Small intestine (tissue), 7 donors: ENCODE data around the gene PCDH18. TPM values are rescaled to one million over a fixed set of nuclear protein-coding genes. Genes with fewer than 3 reads are reported as not detected.
"Not testable (repeated sequence)": the region's sequence is repeated elsewhere in the genome, so short reads cannot be mapped to it uniquely, and the experiment has no call there.

Experiments used
- DNase-seq, 2 donors: peaks; one replicate each; pipeline versions ENCODE4 v3.0.0 to v3.0.0-alpha.2; 2013
- FAIRE-seq: peaks from 2 replicates; lab custom pipeline; 2012; peaks lifted over from hg19 to GRCh38; lab: Jason Lieb, UNC
- H3K27ac ChIP-seq, 3 donors: one replicate each; pipeline ENCODE4 v1.5.1; 2013; ENCODE audit warnings: low read length in 2 of 3, mild to moderate bottlenecking in 2 of 3, control low read depth in 1 of 3, inconsistent platforms in 1 of 3, low read depth in 1 of 3, moderate library complexity in 1 of 3
- H3K27me3 ChIP-seq, 3 donors: one replicate each; pipeline ENCODE4 v1.6.1; 2013; ENCODE audit warnings: low read length in 3 of 3, inconsistent platforms in 1 of 3; ENCODE audit not compliant: control insufficient read depth in 3 of 3, insufficient read depth in 3 of 3
- H3K36me3 ChIP-seq, 3 donors: one replicate each; pipeline ENCODE4 v1.6.1; 2013; ENCODE audit warnings: low read length in 3 of 3, inconsistent platforms in 1 of 3, low read depth in 1 of 3, mild to moderate bottlenecking in 1 of 3, moderate library complexity in 1 of 3; ENCODE audit not compliant: control insufficient read depth in 3 of 3, insufficient read depth in 2 of 3
- H3K4me1 ChIP-seq, 3 donors: one replicate each; pipeline ENCODE4 v1.6.1; 2013; ENCODE audit warnings: low read length in 2 of 3, inconsistent platforms in 1 of 3, low read depth in 1 of 3, mild to moderate bottlenecking in 1 of 3, moderate library complexity in 1 of 3; ENCODE audit not compliant: control insufficient read depth in 3 of 3, insufficient read depth in 2 of 3
- H3K4me3 ChIP-seq, 3 donors: one replicate each; pipeline ENCODE4 v1.5.1; 2013; ENCODE audit warnings: low read length in 3 of 3, control low read depth in 1 of 3, inconsistent platforms in 1 of 3, low read depth in 1 of 3, mild to moderate bottlenecking in 1 of 3, moderate library complexity in 1 of 3
- H3K9me3 ChIP-seq, 2 donors: one replicate each; pipeline ENCODE4 v1.6.1; 2013; ENCODE audit warnings: low read depth in 1 of 2, low read length in 1 of 2; ENCODE audit not compliant: control insufficient read depth in 2 of 2, insufficient read depth in 1 of 2
- WGBS, 3 donors: extraction: QIAGEN DNeasy Blood & Tissue Kit; methylation state at CpG; one replicate each; pipeline ENCODE4 v1.1.7; 2013; 5-methylcytosine and 5-hydroxymethylcytosine counted together
- polyA plus RNA-seq, 4 donors: library from polyadenylated mRNA; stranded (reverse) in 3 of 4; unstranded in 1 of 4; fragments of 200-250 nt in 3 of 4; fragments of 120-200 nt in 1 of 4; gene quantifications; one replicate each; pipeline versions ENCODE4 v1.2.1 to v1.2.3, GENCODE V29; 2013
- donor health status: healthy with polysubstance abuse.
- donor health status: control.
- donor health status: control.
- donor health status: Bipolar disorder and iron deficiency.
- donor health status: healthy.

Gene PCDH18
- polyA plus RNA-seq, 4 donors = 1.4 to 28.2 (median 3.2) TPM; not detected in 1

DNA sequence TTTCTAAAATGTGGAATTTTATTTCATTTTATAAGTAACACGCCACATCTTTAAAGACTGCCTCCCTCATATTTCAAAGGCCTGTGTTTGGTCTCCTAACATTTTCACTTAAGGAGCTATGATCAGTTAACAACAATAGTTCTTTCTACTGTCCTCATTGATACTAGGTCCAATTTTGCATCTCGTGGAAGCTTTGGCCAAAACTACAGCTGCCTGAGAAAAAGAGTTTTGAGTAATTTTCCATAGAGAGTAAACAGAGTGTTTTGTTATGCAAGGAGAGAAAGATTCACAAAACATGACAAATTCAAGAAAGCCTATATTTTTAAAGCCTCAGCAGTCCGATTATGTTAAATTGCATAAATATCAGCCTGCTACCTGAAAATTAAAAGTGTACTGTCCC is 11.4 kb upstream of the PCDH18 start:
- 50 to 66% (median 51%) methylated on average over 3 of the region's 3 CpGs for WGBS, 3 donors
- Histone ChIP-seq H3K4me1 (no peaks in the 10 kb centered on the region), H3K27ac (no peak overlapping the region), H3K27me3 (no peaks in the 10 kb centered on the region), H3K36me3 (no peaks in the 10 kb centered on the region), H3K4me3 (no peak overlapping the region), H3K9me3 (no peaks in the 10 kb centered on the region)
- FAIRE-seq = no peak
- DNase-seq = no peak

DNA sequence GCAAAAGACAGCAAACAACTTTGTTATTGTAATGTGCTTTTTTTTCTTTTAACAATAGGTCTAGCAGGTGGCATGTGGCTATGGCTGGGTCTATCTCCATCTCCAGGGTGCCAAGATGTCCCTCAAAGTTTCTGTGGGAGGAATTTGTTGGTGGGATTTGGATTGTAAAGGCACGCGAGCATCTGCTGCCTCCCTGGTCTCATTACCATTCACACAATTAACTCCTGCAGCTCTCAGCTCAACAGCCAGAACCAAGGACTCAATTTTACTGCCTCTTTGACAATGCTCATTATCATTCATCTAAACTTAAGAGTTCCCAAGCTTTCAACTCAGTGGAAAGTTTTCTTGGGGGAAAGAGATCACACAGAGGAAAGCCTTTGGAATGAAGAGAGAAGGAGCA is 10.9 kb upstream of the PCDH18 start:
- no peaks in the 10 kb centered on the region for H3K9me3 ChIP-seq
- FAIRE-seq (no peak), DNase-seq (no peak)
- H3K36me3 ChIP-seq = no peaks in the 10 kb centered on the region
- H3K4me1 ChIP-seq = no peaks in the 10 kb centered on the region
- no peak overlapping the region for H3K4me3 ChIP-seq
- H3K27me3 ChIP-seq = no peaks in the 10 kb centered on the region
- 57 to 83% (median 78%) methylated on average over 2 of the region's 2 CpGs for WGBS, 3 donors
- no peak overlapping the region for H3K27ac ChIP-seq

DNA sequence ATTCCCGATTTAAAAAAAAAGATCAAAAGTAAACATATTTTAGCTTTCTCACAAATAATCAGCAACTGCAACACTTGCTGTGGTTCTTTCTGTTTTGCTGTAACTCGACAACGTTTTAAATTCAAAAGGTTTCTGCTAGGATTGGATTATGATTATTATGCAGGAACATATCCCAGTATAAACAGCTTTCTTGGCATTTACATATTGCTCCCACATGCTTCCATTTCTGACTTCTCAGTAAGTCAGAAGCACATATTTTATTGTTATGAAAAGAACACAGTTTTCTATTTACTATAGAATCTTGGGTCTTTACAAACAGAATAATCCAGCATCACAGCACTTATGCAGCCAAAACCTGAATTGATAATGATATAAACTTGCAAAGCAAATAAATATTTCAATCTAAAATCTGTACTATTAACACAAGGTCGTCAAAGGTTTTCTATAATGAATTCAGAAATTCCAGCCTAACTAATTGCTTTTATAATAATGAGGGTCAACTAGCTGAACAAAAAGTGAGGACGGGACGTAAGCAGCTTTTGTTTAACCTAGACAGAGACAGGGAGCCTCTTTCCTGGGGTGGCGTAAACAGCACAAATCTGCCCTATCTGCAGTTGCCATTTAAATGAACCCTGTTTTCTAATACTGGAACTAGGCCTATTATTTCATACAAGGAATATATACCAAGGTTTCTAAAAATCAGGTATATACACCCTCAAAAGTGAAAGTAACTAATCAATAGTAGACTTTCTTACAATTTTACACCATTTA is 9.8 kb upstream of the PCDH18 start:
- no peak overlapping the region for H3K27ac ChIP-seq
- H3K36me3 ChIP-seq = no peaks in the 10 kb centered on the region
- H3K27me3 ChIP-seq = no peaks in the 10 kb centered on the region
- H3K4me1 ChIP-seq = no peaks in the 10 kb centered on the region
- DNase-seq (no peak), FAIRE-seq (no peak)
- H3K4me3 ChIP-seq = no peak overlapping the region
- WGBS, 3 donors = 50 to 59% (median 58%) methylated on average over 7 of the region's 7 CpGs
- no peaks in the 10 kb centered on the region for H3K9me3 ChIP-seq

DNA sequence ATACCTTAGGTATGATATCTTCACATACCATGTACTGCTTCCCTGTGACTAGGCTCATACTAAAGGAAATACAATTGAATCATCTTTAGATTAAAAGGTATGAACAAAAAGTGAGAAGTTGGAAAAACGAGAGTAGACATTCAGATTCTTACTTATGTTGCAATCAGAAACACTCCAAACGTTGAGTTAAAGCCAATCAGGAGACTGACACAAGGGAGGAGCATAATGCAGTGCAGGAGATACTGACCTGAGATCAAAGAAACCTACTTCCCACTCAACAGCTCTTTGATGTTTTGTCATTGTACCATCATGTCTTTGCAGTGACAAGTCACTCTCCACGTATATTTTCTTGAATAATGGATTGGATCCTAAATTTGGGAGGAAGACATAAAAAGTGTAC is 8.9 kb upstream of the PCDH18 start:
- FAIRE-seq = no peak
- Histone ChIP-seq H3K27me3 (no peaks in the 10 kb centered on the region), H3K4me3 (no peak overlapping the region), H3K27ac (no peak overlapping the region), H3K4me1 (no peaks in the 10 kb centered on the region), H3K36me3 (no peaks in the 10 kb centered on the region), H3K9me3 (no peaks in the 10 kb centered on the region)
- whole genome bisulfite sequencing, 3 donors = 11 to 34% (median 21%) methylated on average over 3 of the region's 3 CpGs
- DNase-seq = no peak

DNA sequence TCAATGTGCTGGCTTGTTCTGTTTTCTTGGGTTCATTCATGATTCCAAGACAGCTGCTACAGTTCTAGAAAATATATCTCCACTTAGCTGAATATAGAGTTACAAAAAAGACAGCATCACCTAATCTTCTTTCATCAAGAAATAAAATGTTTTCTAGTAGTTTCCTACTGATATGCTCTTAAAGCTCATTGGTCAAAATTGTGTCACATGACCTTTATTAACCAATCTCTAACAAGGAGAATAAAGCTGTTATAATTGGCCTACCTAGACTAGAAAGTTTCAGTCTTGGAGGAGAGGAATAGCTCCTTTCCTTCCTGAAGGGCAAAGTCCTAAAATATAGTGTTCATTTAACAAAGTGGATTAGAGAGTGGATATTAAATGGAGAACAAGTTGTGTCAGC is 8.1 kb upstream of the PCDH18 start:
- FAIRE-seq = no peak
- Histone ChIP-seq H3K4me3 (no peak overlapping the region), H3K27ac (no peak overlapping the region), H3K9me3 (no peaks in the 10 kb centered on the region), H3K36me3 (no peaks in the 10 kb centered on the region), H3K4me1 (no peaks in the 10 kb centered on the region), H3K27me3 (no peaks in the 10 kb centered on the region)
- DNase-seq = no peak

DNA sequence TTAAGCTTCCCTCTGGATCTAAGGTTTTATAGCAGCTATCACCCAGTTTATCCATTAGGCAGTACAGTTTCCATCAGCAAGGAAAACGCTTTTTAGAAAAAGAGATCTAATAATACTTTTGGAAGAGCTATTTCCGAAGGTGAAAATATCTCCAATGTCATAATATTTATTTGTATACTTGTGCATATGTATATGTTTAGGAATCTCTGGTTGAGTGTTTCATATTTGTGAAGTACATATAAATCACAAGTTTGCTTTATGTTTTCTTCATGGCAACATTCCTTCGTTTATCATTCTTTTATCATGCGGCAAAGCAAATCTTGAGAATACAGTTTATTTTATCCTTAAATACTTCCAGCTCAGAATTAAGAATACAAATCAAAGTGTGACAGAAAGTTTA is 6.2 kb upstream of the PCDH18 start:
- Histone ChIP-seq H3K4me3 (no peak overlapping the region), H3K27ac (no peak overlapping the region), H3K4me1 (no peaks in the 10 kb centered on the region), H3K36me3 (no peaks in the 10 kb centered on the region), H3K9me3 (no peaks in the 10 kb centered on the region), H3K27me3 (peaks cover 0 to 3% (median 0%) of the 10 kb centered on the region in 3 donors)
- DNase-seq = no peak
- no peak for FAIRE-seq
- WGBS, 3 donors = 62 to 88% (median 84%) methylated on average over 4 of the region's 4 CpGs

DNA sequence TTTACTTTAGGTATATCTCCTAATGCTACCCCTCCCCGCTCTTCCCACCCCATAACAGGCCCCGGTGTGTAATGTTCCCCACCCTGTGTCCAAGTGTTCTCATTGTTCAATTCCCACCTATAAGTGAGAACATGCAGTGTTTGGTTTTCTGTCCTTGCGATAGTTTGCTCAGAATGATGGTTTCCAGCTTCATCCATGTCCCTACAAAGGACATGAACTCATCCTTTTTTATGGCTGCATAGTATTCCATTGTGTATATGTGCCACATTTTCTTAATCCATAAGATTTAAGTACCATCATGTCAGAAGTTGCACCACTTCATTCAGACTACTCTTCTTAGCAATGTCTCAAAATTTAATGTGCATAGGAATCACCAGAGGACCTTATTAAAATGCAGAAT is 5.5 kb upstream of the PCDH18 start:
- DNase-seq, H3K9me3 ChIP-seq, H3K36me3 ChIP-seq, H3K4me3 ChIP-seq, H3K27me3 ChIP-seq, FAIRE-seq, H3K4me1 ChIP-seq, H3K27ac ChIP-seq: not testable (repeated sequence)
- WGBS, 3 donors = 88 to 94% (median 91%) methylated on average over 2 of the region's 3 CpGs

DNA sequence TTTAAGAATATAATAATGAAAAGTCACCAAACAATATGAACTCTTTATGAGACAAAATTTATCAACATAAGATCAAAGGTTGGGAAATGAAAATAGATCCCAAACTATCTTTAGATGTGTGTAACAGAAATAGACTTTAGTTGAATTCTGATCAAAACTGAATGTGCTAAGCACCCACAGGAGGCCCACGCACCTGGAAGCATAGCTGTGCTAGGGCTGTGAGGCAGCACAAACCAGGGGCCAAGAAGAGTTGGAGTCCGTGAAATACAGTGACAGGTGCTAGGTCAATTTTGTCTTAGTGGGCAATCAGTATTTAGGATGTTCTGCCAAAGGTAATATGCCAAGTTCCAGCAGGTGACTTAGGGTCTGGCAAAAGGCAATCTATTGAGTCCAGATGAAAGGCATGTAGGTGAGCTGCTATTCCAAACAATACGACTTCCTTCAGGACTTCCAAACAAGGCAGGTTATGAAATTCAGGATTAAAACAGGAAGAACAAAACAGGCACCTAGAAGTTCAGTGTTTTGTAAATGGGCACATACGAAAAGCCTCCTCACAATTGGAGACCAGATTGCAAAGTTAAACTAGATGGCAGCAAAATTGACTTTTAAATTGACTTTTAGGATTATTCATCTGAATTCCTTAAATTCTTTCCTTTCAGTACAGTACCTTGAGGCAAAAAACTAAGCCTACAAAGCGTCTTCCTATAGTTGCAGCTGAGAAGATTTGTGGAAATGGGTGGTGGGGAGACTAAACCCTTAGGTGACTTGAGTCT is 4.7 kb upstream of the PCDH18 start:
- H3K36me3 ChIP-seq = no peaks in the 10 kb centered on the region
- peaks cover 0 to 6% (median 0%) of the 10 kb centered on the region in 3 donors for H3K27me3 ChIP-seq
- no peaks in the 10 kb centered on the region for H3K4me1 ChIP-seq
- WGBS, 3 donors = 68 to 80% (median 71%) methylated on average over 5 of the region's 5 CpGs
- DNase-seq (no peak), FAIRE-seq (no peak)
- no peak overlapping the region for H3K4me3 ChIP-seq
- no peaks in the 10 kb centered on the region for H3K9me3 ChIP-seq
- H3K27ac ChIP-seq = no peak overlapping the region
